NCI-H2029 treated with DMSO at 0.1 percent for 48 hours (cell line): Measurements from ENCODE around the gene LAMA3.

Experiments used
- DNase-seq: peaks from one replicate; lab custom pipeline; 2025; lab: John Stamatoyannopoulos, UW

LAMA3 gene

DNA sequence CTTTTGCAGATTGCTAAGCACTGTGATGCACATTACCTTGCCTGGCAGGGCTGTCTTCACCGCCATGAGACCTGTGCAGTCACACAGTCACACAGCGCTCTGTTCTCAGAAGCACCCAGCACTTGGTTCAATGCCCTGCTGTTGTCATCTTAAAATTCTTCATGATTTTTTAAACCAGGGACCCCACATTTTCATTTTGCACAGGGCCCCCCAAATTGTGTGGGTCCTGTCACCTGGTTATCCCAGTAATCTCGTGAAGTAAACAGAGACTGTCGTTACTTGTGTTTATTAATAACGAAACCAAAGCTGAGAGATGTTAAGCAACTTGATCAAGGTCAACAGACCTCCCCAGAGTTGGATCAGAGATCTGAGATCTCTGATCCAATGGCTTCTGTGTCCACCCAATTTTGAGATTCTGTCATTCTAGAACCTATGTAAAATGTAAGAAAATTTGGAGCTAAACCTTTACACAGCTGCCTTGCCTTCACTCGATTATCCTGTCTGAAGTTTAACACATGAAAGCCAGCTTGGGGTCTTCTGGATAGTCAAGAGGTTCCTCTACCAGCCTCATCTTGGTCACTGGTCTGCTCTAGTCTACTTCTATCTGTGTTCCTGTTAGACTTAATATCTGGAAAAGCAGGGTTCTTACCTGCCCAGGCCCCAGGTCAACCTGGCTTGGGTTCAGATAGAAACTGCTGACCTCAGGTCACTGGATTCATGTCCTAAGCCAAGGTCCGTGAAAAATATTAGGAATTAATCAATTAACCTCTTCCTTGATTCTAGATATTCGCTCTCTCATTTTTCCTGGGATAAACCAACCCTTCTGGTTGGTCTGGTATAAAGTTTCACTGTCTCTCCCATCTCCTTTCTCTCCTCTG is 311.6 kb downstream of the LAMA3 start:
- DNase-seq = no peak

DNA sequence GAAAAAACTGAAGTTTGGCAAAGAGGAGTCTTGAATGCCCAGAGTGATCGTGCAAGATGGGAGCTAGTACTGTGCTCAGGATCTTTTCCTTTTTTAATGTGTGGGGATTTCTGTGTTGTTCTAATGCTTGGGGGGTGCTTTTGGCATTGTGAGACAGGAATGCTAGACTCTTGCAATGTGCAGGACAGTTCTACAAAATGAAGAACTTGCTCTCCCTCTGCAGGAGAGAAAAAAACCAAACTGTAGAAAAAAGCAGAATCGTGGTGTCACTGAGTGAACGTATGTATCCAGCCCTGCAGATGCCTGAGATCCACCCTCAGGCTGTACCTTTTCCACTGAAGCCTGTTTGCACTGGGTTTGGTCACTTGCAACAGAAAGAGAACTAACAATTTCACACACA is 313.2 kb downstream of the LAMA3 start:
- no peak for DNase-seq

DNA sequence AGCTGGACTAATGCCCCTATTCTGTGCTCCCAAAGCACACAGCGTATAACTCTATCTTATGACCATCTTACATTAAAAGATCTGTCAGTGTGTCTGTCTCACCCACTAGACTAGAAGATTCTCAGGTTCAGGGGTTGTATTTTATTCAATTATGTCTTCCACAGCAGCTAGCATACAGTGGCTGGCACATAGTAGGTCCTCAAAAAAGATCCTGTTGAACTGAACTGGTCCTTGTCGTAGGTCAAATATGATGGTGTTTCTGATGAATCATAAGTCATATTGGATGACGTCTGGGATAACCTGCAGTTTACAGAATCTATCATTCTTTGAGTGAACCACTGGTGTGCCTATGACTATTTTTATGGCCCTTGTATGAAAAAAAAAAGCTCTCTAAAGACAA is 314.0 kb downstream of the LAMA3 start:
- DNase-seq = no peak

DNA sequence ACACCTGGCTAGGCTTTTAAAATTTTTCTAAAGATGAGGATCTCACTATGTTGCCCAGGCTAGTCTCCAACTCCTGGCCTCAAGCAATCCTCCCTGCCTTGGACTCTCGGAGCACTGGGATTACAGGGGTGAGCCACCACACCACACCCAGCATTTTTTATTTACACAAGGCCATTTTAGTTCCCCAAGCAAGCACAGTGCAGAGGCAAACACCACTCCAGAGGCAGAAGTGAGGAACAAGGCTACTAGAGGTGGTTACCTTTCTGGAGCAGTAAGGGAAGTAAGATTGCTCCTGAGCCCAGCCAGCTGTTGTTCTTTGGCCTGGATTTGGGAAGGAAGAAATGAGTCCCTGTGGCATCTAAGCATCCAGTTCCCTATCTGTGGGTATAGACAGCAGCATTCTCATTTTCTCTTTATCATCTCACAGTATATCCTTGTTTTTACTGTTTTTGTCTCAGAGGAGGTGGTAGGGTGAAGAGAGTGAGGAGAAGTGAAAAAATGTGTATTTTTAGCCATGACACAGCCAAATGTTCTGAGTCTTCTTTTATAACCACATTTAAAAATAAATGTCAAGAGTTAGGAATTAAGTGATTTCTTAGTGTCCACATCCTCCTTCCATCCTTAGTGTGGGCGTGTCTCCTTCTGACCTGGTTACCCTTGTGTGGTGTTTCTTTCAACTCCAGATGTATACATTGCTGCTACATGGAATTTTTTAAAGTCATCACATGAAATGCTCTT is 314.8 kb downstream of the LAMA3 start:
- no peak for DNase-seq
